ENCODE results near the gene HOXD10. TPM values are rescaled to one million over a fixed set of nuclear protein-coding genes. Genes with fewer than 3 reads are reported as not detected.

HOXD10 gene
- total RNA-seq, 4 donors from 2014 or later, result 0.56 to 1.1 (median 0.56) TPM; not detected in 1

DNA sequence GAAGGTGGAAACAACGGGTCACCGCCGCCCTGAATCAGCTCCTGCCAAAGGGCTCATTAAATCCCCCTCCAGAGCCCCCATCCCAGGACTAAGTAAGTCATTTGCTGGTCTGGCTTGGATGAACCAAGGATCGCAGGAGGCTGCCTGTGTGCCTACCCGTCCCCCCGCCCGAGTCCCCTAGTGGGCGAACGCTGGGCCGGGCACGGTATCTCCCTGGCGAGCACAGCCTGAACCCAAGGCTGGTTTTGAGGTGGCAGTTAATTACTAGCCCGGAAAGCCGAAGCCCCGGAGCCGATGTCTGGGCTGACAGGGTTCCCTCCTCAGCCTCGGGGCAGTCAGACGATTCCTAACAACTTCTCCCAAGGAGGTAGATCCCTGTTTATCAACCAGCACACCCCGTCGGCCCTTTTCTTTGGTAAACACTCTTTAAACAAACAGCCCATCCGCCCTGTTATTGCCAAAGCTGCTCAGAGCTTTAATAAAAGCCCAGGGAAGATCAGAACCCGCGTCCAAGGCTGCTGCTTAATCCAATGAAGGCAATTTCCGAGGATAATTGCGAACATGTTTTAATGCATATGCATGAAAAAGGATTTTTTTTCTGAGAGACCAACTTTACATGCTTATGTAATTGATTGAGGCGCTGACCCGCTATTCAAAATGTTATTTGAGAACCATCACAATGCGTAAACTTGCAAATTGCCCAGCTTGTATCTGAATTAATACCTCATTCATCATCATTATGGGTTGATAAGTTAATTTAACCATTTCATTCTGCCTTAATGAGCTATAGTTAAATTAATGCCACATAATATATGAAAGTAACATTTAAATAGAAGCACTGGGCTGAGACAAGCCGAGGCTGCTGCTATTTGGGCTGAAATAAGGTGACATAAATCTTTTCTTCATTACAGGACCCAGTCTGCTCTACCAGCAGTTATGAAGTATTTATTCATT is 43.4 kb upstream of the HOXD10 start:
- no peak for ATAC-seq (ENCODE audit: low FRiP score)

DNA sequence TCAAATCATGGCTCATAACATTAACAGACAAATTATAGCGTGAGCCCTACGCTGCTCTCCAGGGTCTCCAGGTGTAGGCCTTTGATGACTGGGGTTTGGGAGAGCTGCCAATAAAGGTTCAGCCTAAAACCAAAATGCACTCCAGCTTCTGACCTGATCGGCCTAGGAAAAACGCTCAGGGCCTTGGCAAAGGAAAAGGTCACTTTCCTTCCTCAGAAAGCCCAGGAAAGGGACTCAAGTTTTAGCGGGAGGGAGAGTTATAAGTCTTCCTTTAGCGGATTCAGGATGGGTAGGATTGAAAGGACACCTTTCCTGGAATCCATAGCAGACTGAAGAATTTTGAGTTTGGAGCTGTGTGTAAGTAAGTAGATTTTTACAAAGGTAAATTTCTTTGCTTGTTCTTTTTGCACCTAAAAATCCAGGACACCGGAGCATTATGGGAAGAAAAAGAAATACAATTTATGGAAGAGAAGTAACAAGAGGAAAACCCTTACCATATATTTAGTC is 41.6 kb upstream of the HOXD10 start:
- no peak for TF ChIP-seq CTCF (IDR thresholded peaks at IDR 0.05)
- ATAC-seq (ENCODE audit: low FRiP score) (no peak), DNase-seq (ENCODE audit: low spot score) (no peak)

More for the DNA sequence above, 43.4 kb upstream of the HOXD10 start:
- TF ChIP-seq CTCF (IDR thresholded peaks at IDR 0.05), result no peak
- DNase-seq (ENCODE audit: low spot score), result no peak

DNA sequence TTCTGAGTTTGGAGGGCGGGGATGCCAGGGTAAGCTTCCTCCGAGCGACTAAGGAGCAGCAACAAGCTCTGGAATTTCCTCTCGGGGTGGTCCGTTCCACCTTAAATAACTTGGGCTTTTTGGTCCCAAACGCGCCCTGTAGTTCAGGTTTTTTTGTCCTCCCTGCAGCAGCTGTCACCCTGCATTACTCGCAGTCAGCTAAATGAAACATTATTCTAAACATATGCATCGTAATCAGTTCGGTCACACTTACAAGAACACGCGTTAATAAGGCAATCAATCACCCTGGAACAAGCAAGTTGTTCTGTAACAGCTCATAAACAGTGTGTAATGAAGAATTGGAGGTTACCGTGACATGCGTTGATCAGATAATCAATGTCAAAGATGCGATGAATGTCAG is 41.1 kb upstream of the HOXD10 start:
- ATAC-seq (ENCODE audit: low FRiP score), result no peak
- no peak for DNase-seq (ENCODE audit: low spot score)
- no peak for TF ChIP-seq CTCF (IDR thresholded peaks at IDR 0.05)

DNA sequence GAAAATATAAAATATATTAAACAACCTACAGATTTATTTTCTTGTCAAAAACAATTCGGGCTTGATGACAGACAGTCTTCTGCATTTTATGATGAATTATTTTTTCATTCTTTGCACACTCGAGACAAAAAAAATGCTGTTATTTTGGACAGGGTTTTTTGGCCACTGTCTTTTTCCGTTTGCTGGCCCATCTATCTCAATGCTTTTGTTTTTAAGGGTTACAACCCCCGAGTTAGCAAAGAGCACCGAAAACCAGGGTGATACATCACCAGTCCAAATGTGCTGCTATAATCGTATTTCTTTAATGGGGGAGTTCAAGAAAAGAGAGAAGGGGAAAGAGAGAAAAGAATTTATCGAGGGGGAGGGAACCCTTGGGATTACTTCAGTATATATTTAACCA is 40.5 kb upstream of the HOXD10 start:
- TF ChIP-seq CTCF (IDR thresholded peaks at IDR 0.05), result no peak
- DNase-seq (ENCODE audit: low spot score) (no peak), ATAC-seq (ENCODE audit: low FRiP score) (no peak)

DNA sequence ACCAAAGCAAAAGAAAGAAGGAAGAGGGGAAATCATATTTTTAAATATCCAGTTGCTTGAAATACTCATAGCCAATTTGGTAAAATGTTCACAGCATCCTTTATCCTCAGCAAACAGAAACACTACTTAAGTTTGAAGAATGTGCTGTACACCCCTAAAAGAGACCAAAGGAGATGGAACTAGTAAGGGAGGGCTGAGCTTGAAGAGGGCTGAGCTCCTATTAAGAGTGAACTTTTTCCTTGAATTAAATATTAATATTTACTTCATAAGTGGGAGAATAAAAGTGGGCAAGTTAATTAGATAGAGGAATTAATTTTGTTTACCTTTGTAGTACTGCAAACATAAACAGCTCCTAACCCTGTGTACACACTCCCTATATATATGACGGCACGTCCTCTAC is 39.8 kb upstream of the HOXD10 start:
- DNase-seq (ENCODE audit: low spot score) (no peak), ATAC-seq (ENCODE audit: low FRiP score) (no peak)
- no peak for TF ChIP-seq CTCF (IDR thresholded peaks at IDR 0.05)

DNA sequence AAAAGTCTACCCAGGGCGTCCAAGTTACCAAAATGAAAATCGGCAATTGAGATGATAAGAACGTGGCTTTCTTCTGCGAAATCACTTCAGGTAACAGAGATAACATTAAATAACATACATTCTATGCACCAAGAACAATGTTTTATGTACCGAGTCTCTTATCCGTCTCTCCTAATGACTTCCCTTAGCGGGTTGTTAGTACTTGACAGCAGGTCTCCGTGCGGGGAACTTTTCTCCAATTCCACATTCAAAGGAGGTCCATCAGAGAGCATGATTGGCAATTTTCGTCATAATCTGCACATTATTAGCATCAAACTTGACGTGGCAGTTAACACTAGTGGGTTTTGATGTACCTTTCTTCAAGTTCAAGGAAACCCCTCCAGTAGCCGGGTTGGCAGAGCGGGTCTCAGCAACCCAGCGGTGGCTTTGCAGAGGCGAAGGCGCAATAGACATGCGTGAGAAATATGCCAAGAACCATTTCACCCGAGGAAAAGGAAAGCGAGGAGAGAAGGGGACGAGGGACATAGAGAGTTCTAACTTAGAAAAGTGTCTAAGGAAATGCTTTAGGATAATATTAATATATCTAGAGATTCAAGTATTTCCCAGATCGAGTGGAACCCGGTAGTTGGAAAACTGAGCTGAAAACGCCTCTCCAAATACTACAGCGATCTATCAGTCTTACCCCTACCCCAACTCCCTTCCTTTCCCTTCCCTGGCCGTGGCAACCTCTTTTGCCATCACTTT is 37.9 kb upstream of the HOXD10 start:
- no peak for ATAC-seq (ENCODE audit: low FRiP score)
- TF ChIP-seq CTCF (IDR thresholded peaks at IDR 0.05), result no peak
- no peak for DNase-seq (ENCODE audit: low spot score)
